ENCODE data around the gene POC1A. TPM values are rescaled to one million over a fixed set of nuclear protein-coding genes. Genes with fewer than 3 reads are reported as not detected.
A peak's percentile ranks its signal among the peaks of the same experiment; 100 is the strongest.

The POC1A gene
- total RNA-seq, 1 donor from 2014 or later, result 9.4 TPM

DNA sequence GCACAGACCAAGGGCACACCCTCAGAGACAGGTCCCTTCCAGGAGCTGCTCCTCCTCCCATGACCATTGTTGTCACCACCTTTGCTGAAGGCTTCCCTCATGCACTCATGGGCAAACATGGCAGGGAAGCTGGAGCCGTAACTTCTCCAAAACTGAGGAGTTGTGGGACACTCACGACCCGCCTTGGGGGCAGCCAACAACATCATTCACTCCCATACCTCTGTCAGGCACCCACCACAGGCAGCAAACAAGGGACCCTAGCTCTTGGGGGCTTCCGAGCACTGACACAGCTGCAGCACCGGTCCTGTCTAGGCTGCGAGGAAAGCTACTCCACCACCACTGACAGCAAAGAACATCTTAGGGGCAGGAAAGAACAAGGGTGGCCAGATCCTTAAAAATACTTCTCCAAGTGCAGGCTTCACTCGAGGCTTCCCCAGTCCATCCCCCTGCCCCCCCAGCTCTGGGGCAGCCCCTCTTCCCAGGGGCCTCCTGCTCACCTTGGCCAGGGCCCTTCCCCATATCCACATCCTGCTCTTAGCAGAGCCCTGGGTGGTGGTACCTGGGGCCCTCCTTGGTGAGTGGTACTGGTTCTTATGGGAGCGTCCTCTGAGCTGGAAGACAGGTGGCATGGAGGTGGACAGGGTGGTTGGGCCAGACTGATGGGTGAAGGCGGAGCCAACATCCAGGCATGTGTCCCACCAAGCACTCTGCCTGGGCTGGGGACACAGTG is 69.8 kb downstream of the POC1A start:
- no peak for DNase-seq (ENCODE audit: low spot score in 2 of 2, unreplicated experiment in 2 of 2)
- Mint-ChIP-seq H3K27me3 (ENCODE audit: low read depth) (no peaks in the 10 kb centered on the region), H3K9me3 (no peaks in the 10 kb centered on the region), H3K4me3 (no peak overlapping the region), H3K27ac (peak overlapping the region; percentile 56), H3K4me1 (peaks cover 26% of the 10 kb centered on the region), H3K36me3 (no peaks in the 10 kb centered on the region)
- TF ChIP-seq, protein P1, sequence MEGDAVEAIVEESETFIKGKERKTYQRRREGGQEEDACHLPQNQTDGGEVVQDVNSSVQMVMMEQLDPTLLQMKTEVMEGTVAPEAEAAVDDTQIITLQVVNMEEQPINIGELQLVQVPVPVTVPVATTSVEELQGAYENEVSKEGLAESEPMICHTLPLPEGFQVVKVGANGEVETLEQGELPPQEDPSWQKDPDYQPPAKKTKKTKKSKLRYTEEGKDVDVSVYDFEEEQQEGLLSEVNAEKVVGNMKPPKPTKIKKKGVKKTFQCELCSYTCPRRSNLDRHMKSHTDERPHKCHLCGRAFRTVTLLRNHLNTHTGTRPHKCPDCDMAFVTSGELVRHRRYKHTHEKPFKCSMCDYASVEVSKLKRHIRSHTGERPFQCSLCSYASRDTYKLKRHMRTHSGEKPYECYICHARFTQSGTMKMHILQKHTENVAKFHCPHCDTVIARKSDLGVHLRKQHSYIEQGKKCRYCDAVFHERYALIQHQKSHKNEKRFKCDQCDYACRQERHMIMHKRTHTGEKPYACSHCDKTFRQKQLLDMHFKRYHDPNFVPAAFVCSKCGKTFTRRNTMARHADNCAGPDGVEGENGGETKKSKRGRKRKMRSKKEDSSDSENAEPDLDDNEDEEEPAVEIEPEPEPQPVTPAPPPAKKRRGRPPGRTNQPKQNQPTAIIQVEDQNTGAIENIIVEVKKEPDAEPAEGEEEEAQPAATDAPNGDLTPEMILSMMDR (IDR thresholded peaks at IDR 0.05; ENCODE audit: unreplicated experiment), result no peak

DNA sequence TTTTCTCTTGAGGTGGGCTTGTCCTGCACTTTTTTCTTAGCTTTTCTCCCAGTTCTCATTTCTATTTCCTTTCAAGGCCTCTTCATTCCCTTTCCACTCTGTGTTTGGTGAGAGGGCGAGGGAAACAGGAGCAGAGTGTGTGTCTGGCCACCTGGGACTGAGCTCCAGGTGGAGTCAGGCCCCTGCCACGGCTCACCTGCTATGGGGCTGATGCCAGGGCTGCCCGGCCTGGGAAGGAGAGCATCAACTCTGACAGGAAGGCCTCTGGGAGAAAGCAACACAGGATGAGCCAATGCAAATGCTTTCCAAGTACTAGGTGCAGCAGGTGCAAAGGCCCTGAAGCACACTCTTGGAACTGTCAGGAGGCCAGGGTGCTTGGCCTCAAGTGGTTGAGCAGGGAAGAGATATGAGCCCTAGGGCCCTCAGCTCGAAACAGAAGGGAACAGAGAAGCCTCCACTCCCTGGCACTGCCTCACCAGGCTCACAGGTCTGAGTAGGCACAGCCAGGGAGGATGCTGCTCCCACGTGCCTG is 70.6 kb downstream of the POC1A start:
- TF ChIP-seq, protein P1 (IDR thresholded peaks at IDR 0.05; ENCODE audit: unreplicated experiment), result no peak
- peaks cover 22% of the 10 kb centered on the region for H3K4me1 Mint-ChIP-seq
- H3K27me3 Mint-ChIP-seq (ENCODE audit: low read depth), result no peaks in the 10 kb centered on the region
- no peaks in the 10 kb centered on the region for H3K9me3 Mint-ChIP-seq
- no peaks in the 10 kb centered on the region for H3K36me3 Mint-ChIP-seq
- H3K27ac Mint-ChIP-seq, result no peak overlapping the region
- DNase-seq (ENCODE audit: low spot score in 2 of 2, unreplicated experiment in 2 of 2), result no peak
- no peak overlapping the region for H3K4me3 Mint-ChIP-seq

DNA sequence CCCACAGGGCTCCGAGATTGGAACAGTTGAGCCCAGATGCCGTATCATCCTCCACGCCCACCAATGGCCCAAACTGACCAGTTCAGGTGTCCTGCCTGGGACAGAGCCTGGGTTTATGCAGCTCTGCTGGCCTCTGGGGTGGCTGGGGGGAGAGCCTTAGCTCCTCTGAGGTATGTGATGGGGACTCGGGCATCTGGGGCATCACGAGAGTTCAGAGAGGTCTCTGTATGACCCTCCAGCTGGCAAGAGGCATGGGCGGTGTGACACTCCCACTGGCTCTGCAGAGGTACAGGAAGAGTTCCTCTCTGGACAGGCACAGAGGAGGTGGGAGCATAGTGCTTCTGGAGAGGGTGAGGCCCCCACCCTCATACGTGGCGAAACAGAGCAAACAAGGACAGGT is 71.3 kb downstream of the POC1A start:
- H3K4me3 Mint-ChIP-seq, result no peak overlapping the region
- H3K27me3 Mint-ChIP-seq (ENCODE audit: low read depth), result no peaks in the 10 kb centered on the region
- H3K4me1 Mint-ChIP-seq, result peaks cover 21% of the 10 kb centered on the region
- H3K27ac Mint-ChIP-seq, result no peak overlapping the region
- TF ChIP-seq, protein P1 (IDR thresholded peaks at IDR 0.05; ENCODE audit: unreplicated experiment), result no peak
- H3K36me3 Mint-ChIP-seq, result no peaks in the 10 kb centered on the region
- H3K9me3 Mint-ChIP-seq, result no peaks in the 10 kb centered on the region
- no peak for DNase-seq (ENCODE audit: low spot score in 2 of 2, unreplicated experiment in 2 of 2)

DNA sequence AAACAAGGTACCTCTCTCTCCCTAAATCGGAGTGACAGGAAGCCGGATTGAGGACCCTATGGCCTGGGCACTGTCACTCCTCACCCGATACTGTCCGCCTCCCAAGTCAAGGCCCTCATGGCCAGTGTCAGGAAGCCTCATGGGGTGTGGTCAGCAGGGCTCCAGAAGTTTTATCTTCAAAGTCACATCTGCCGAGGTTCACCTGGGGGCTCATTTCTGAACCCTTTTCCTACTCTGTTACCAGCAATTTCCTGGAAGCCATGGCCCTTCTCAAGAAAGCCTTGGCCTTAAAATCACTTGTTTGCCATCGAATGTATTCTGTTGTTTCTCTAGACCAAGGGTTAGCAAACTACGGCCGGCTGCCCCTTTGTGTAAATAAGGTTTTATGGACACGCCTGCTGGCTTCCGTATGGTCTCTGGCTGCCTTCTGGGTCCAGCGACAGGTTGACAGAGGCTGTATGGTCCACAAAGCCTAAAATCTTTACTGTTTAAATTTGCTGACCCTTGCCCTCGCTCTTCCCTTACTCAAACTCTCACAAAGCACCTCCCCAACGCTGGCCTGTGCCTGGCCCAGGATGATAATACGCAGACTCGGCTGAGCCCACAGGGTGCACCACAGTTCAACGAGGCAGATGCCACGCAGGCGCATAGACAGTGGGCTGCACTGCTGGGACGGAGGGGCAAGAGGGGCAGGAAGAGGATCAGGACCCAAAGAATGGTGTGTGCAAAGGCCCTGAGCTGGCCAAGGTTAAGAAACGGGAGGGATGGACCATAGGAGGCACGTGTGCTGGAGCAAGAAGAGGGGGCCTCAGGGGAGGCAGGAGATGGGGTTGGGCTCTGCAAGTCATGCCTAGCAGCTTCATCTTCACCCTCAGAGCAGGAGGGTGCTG is 73.1 kb downstream of the POC1A start:
- Mint-ChIP-seq H3K27ac (peak overlapping the region; percentile 26), H3K4me1 (peaks cover 28% of the 10 kb centered on the region), H3K9me3 (no peaks in the 10 kb centered on the region), H3K27me3 (ENCODE audit: low read depth) (no peaks in the 10 kb centered on the region), H3K36me3 (no peaks in the 10 kb centered on the region), H3K4me3 (no peak overlapping the region)
- TF ChIP-seq, protein P1 (IDR thresholded peaks at IDR 0.05; ENCODE audit: unreplicated experiment), result no peak
- no peak for DNase-seq (ENCODE audit: low spot score in 2 of 2, unreplicated experiment in 2 of 2)

DNA sequence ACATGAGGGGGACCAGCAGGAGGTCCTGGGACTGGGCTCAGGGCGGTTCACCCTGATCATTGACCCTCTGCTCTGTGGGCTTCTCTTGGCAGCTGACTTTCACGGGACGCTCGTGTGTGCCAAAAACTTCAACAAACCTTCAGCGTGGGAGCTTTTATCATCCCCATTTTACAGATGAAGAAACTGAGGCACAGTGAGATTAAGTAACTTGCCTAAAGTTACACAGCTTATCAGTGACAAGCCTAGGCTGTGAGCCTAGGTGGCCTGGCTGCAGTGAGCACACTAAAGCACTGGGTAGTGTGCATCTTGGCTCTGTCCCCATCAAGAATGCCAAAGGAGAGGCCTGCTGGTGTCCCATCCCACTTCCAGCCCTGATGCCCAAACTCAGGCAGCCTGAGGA is 74.3 kb downstream of the POC1A start:
- TF ChIP-seq, protein P1 (IDR thresholded peaks at IDR 0.05; ENCODE audit: unreplicated experiment), result no peak
- H3K4me3 Mint-ChIP-seq, result no peak overlapping the region
- no peaks in the 10 kb centered on the region for H3K36me3 Mint-ChIP-seq
- no peaks in the 10 kb centered on the region for H3K9me3 Mint-ChIP-seq
- DNase-seq (ENCODE audit: low spot score in 2 of 2, unreplicated experiment in 2 of 2), result no peak
- peaks cover 28% of the 10 kb centered on the region for H3K4me1 Mint-ChIP-seq
- no peak overlapping the region for H3K27ac Mint-ChIP-seq
- no peaks in the 10 kb centered on the region for H3K27me3 Mint-ChIP-seq (ENCODE audit: low read depth)

All from mesothelial cell of epicardium (in vitro differentiated cells).